D721Med (cell line): ENCODE data around the gene PASK.

Source experiments
- DNase-seq: peaks from one replicate; pipeline ENCODE4 v3.0.0; 2011; ENCODE audit warnings: low spot score; ENCODE audit not compliant: insufficient read length
- FAIRE-seq: peaks from 2 replicates; lab custom pipeline; 2011; peaks lifted over from hg19 to GRCh38; lab: Jason Lieb, UNC
- TF ChIP-seq, protein P1 (sequence below): IDR thresholded peaks from 2 replicates; pipeline ENCODE4 v1.5.1; 2012; ENCODE audit warnings: mild to moderate bottlenecking, control low read depth; ENCODE audit not compliant: insufficient read depth; ENCODE audit errors: missing control alignments

Gene PASK

DNA sequence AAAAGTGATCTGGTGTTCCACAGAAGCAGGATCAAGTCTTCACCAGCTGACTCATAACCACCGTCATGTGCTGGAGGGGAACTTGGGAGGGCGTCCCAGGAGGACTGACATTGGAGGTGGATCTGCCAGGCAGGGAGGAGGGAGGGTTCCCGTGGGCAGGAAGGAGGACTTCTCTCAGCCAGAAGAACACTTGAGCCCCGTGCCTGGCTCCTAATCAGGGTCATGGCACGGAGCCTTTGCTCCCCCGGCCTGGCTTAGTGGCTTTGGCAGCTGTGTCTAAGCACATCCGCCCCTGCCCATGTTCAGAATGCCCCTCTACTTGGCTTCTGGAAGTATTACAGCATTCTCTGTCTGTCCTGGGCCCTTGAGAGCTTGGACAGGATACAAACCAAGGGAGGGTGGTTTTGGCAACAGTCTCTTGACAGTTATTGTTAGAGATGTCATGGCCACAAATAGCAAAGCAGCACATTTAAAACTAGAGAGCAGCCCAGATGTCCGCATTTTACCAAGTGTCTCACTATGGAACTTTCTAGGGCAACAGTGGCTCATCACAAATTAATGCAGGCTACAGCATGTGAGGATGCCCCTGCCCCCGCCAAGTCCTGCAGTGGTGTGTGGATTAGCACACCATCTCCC is 12.5 kb upstream of the PASK start:
- TF ChIP-seq, protein P1, sequence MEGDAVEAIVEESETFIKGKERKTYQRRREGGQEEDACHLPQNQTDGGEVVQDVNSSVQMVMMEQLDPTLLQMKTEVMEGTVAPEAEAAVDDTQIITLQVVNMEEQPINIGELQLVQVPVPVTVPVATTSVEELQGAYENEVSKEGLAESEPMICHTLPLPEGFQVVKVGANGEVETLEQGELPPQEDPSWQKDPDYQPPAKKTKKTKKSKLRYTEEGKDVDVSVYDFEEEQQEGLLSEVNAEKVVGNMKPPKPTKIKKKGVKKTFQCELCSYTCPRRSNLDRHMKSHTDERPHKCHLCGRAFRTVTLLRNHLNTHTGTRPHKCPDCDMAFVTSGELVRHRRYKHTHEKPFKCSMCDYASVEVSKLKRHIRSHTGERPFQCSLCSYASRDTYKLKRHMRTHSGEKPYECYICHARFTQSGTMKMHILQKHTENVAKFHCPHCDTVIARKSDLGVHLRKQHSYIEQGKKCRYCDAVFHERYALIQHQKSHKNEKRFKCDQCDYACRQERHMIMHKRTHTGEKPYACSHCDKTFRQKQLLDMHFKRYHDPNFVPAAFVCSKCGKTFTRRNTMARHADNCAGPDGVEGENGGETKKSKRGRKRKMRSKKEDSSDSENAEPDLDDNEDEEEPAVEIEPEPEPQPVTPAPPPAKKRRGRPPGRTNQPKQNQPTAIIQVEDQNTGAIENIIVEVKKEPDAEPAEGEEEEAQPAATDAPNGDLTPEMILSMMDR: no peak
- no peak for FAIRE-seq
- no peak for DNase-seq

DNA sequence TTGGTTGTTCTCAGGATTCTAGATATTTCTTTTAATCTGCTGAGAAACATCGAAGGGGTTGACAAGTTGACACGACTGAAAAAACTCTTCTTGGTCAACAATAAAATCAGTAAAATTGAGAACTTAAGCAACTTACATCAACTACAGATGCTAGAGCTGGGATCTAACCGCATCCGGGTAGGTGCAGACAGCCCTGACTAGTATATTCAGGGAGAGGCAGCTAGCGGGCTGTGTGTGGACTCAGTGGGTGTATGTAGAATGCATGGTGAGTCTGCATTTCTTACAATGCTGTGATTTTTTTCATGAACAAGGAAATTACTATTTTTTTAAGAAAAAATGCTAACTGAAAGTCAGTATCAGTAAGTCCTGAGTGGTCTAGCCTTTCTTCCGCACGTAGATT is 11.0 kb upstream of the PASK start:
- TF ChIP-seq, protein P1: no peak
- no peak for DNase-seq
- FAIRE-seq: no peak

GRCh38 chr2:241159116-241159515 is 9.8 kb upstream of the PASK start:
- TF ChIP-seq, protein P1: no peak
- DNase-seq (no peak), FAIRE-seq (no peak)

- TF ChIP-seq, protein P1: no peak
- no peak for DNase-seq
- no peak for FAIRE-seq
Measured at GRCh38 chr2:241158546-241158900, 9.3 kb upstream of the PASK start.

DNA sequence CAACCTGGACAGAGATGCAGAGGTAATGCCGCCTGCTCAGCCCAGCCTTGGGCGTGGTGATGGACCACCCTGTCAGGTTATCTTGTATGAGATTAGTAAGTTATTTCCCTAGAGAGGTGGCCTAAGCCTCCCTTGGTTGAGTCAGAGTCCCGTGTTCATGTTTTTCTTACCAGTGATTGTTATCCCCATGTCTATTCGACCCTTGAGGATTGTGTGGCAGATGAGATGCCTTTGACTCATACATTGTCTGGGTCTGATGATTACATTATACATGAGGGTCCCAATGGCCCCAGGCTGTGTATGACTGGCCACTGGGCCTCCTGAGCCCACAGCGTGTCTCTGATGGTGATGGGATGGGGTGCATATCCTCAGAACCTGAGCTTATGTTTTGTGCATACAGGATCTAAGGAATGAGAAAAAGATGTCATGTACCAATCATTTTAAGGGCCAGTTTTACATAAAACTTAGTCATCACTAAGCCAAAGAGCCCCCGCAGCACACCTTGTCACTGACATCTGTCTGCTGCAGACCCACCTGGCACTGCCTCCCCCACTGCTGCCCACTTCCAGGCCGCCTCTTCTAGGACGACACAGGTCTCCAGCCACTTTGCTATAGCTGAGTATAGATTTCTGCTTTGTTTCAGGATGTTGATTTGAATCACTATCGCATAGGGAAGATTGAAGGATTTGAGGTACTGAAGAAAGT is 8.7 kb upstream of the PASK start:
- DNase-seq: no peak
- no peak for FAIRE-seq
- TF ChIP-seq, protein P1: no peak

GRCh38 chr2:241156971-241157441 is 7.7 kb upstream of the PASK start:
- FAIRE-seq: no peak
- no peak for DNase-seq
- TF ChIP-seq, protein P1: no peak

DNA sequence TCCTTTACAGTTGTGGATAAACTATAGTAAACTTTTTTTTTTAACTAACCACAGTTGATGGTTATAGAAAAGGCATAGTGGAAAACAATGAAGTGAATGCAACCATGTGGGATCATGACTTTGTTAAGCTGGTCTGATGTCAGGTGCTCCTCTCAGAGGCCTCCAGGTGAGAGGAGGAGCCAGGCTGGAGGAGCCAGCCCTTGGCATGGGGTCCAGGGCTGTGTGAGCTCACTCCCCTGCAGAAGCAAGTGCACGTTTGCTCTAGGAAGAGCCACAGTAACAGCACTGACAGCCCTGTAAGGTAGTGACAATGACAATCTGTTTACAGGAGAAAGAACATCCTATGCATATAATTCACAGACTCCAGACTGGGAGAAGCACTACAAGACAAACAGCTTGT is 6.7 kb upstream of the PASK start:
- TF ChIP-seq, protein P1: no peak
- DNase-seq: no peak
- FAIRE-seq: no peak
